ENCODE results near the gene BEAN1.

DNA sequence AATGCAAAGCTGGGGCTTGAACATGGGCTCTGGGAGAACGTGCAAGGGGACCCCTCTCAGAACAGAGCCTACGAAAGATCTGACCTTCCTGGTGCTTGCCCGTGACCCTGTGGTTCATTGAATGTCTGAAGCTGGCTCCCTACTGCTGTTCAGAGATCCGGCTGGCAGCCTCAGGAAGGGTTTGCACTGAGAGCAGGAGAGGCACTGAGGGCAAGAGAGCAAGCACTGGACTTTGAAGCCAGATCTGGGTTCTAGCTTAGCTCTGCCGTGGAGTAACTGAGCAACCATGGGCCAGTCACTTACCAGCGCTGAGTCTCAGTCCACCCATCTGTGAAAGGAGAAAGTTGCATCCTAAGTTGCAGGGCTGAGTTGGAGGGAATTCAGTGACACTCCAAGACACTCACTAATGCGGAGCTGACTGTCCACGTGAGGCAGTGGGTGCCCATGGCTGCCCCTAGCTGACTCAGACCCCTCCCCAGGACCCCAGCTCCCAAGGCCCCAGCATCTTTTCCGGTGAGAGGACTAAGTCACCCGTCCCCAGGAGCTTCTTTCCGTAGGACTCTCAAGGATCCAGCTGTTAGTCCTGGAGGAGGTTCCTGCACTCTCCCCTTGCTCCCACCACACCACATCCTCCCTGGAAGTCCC, 41.3 kb downstream of the BEAN1 start:
- TF ChIP-seq CTCF (IDR thresholded peaks at IDR 0.05; ENCODE audit: borderline replicate concordance, extremely low read depth, low read length, poor library complexity, severe bottlenecking) (no peak), EZH2 (IDR thresholded peaks at IDR 0.05; ENCODE audit: borderline replicate concordance, low read depth, low read length, severe bottlenecking) (no peak)
